ENCODE results near the gene FUT1.

DNA sequence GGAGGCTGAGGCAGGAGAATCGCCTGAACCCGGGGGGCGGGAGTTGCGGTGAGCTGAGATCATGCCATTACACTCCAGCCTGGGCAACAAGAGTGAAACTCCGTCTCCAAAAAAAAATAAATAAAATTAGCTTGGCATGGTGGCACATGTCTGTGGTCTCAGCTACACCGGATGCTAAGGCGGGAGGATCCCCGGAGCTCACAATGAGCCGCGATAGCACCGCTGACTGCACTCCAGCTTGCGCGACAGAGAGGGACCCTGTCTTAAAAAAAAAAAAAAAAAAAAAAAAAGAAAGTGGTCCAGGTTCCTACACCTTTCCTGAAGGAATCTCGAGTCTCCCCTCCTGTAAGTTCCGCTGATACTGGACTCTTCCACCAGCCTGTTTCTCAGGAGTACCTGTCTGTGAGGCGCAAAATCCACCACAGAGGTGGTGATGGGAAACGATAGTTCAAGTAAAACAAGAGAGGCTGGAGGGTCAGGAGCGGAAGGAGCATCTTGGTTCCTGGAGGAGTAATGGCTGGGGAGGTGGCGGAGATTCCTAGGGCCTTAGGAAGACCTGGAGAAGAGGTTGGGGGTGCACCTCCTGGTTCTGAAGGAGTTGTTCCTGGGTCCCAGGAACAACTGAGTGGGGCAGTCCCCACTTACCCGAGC, 471 bp downstream of the FUT1 start:
- TF ChIP-seq, protein P1, sequence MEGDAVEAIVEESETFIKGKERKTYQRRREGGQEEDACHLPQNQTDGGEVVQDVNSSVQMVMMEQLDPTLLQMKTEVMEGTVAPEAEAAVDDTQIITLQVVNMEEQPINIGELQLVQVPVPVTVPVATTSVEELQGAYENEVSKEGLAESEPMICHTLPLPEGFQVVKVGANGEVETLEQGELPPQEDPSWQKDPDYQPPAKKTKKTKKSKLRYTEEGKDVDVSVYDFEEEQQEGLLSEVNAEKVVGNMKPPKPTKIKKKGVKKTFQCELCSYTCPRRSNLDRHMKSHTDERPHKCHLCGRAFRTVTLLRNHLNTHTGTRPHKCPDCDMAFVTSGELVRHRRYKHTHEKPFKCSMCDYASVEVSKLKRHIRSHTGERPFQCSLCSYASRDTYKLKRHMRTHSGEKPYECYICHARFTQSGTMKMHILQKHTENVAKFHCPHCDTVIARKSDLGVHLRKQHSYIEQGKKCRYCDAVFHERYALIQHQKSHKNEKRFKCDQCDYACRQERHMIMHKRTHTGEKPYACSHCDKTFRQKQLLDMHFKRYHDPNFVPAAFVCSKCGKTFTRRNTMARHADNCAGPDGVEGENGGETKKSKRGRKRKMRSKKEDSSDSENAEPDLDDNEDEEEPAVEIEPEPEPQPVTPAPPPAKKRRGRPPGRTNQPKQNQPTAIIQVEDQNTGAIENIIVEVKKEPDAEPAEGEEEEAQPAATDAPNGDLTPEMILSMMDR (conservative IDR thresholded peaks at IDR 0.05; ENCODE audit: low read length) = no peak
- no peak for TF ChIP-seq EZH2phosphoT487 (IDR thresholded peaks at IDR 0.05; ENCODE audit: borderline replicate concordance)

All from Loucy (cell line).